GM18520 (cell line): ENCODE results near the gene MIF.
A peak's percentile ranks its signal among the peaks of the same experiment; 100 is the strongest.
"Not testable (repeated sequence)": the region's sequence is repeated elsewhere in the genome, so short reads cannot be mapped to it uniquely, and the experiment has no call there.

ENCODE experiments used
- ATAC-seq: cut with Tn5 transposase; IDR thresholded peaks from one replicate; pipeline ENCODE4 v1.9.1; 2021; ENCODE audit not compliant: unreplicated experiment

The MIF gene

DNA sequence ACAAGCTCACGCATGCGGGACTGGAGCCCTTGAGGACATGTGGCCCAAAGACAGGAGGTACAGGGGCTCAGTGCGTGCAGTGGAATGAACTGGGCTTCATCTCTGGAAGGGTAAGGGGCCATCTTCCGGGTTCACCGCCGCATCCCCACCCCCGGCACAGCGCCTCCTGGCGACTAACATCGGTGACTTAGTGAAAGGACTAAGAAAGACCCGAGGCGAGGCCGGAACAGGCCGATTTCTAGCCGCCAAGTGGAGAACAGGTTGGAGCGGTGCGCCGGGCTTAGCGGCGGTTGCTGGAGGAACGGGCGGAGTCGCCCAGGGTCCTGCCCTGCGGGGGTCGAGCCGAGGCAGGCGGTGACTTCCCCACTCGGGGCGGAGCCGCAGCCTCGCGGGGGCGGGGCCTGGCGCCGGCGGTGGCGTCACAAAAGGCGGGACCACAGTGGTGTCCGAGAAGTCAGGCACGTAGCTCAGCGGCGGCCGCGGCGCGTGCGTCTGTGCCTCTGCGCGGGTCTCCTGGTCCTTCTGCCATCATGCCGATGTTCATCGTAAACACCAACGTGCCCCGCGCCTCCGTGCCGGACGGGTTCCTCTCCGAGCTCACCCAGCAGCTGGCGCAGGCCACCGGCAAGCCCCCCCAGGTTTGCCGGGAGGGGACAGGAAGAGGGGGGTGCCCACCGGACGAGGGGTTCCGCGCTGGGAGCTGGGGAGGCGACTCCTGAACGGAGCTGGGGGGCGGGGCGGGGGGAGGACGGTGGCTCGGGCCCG, at the start of gene MIF:
Gene MIF (plus strand): TSS at position 439 of the 765 bp plus-strand sequence. CDS start 92 bp downstream, at position 531.
- ATAC-seq, result peak; percentile 89

DNA sequence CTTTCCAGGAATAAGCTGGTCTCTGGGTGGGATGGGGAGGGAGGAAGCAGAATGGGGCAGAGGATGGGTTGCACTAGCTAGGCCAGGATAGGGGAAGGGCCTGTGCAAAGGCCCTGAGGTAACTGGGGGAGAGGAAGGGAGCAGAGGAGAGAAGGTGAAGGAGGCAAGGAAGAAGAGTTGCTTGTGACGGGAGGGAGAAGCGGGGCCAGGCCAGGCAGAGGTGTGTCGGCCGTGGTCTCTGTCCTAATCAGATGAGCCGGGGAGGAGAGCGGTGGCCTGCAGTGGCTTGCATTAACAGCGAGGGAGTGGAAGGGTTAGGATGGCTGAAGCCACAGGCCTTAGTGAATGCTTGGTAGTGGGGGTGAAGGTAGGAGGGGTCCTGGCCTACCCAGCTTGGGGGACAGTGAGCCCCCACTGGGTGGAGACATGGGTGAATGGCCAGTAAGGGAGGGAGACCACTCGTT, 49.4 kb upstream of the MIF start:
- no peak for ATAC-seq

DNA sequence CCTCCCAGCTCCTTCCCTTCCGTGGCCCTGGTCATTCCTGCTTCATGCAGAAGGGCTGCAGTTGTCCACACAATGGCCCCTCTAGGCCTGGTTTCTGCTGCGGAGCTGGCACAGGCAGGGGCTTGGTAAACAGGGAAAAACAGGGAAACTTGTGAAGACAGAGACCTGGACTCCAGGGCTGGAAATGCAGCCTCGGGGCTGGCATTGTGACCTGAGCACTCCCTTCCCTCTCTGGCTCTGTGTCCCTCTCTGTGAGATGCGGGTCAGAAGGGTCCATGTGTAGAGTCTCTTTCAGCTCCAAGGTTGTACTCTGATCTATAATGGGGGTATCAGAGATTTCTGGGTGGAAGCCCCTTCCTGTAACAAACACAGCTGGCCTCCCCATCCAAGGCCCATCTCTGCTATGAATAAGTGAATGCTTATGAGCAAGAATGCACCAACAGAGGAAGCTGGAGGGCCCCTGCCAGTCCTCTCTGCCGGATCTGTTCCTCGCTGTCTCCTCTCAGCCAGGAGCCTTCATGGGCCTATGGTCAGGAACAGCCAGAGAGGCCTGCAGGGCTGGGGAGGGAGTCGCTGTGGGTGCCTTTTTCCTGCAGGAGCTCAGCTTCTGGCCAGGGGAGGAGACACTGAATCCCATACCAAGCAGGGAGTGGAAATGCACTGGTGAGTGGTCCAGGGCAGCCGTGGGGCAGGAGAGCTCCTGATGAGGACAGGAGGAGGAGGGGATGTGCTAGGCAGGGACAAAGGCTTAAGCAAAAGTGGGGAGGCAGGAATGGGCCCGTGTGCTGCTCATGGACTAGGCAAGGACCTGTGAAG, 48.7 kb upstream of the MIF start:
- no peak for ATAC-seq

DNA sequence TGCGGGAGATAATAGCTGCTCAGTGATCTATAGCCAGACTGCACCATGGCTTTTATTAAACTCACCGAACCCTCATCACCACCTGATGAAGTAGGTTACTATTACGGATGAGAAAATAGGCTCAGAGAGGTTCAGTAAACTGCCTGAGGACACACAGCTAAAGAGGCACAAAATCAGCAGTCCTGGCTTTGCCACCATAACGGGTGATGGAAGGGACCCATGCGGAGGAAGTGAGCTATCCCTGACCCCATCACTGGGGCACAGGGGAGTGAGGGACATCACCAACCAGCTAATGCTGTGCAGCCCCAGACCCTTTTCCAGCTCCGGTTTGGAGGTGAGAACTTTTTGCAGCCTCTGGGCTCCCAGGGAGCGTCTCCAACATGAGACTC, 48.1 kb upstream of the MIF start:
- ATAC-seq, result no peak

DNA sequence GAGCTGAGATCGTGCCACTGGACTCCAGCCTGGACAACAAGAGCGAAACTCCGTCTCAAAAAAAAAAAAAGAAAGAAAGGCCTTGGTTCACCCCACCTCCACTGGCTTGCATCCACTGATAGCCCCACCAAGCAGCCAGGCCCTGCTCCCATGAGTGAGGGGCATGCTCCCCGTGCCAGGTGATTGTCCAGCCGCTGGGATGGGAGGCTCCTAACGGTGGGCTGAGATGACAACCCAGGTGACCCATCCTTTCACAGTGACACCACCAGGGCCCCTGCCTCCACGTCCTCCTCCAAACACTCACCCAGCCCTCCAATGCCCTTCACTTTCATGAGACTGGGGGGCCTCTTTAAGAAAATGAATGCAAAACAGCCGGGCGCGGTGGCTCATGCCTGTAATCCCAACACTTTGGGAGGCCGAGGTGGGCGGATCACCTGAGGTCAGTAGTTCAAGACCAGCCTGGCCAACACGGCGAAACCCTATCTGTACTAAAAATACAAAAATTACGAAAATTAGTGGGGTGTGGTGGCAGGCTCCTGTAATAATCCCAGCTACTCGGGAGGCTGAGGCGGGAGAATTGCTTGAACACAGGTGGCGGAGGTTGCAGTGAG, 46.8 kb upstream of the MIF start:
- ATAC-seq, result no peak

DNA sequence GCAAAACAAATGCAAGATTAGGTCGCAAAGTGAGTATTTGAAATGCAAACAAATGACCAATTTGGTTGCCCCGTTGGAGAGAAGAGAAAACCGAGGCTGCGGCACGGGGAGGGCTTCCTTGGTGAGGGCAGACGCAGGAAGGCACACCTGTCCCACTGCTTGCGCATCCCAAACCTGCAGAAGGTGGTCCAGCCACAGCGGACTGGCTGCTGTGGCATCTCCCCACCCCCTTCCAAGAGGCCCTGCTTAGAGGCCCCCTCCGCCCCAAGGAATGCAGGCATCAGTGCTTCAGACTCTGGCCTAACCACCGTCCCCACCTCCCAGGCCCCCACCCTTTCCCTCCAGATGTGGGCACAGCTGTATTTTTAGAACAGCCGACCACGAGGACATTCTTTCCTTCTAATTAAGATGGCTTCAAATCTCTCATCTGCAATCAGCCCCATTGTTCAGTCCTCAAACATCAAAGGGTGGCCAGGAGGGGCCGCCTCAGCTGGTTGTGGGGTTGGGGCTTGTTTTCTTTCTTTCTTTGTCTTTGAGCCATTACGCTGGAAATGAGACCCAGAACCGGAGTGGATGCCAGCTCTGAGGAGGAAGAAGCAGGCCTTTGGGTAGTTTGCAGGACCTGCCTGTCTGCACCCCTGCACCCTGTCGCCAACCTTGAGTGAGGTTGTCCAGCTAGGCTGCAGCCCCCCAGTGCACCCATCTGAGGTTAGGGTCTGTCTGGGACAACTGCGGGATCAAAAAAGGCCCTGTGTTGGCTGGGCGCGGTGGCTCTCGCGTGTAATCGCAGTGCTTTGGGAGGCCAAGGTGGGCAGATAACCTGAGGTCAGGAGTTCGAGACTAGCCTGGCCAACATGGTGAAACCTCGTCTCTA, 46.0 kb upstream of the MIF start:
- no peak for ATAC-seq

DNA sequence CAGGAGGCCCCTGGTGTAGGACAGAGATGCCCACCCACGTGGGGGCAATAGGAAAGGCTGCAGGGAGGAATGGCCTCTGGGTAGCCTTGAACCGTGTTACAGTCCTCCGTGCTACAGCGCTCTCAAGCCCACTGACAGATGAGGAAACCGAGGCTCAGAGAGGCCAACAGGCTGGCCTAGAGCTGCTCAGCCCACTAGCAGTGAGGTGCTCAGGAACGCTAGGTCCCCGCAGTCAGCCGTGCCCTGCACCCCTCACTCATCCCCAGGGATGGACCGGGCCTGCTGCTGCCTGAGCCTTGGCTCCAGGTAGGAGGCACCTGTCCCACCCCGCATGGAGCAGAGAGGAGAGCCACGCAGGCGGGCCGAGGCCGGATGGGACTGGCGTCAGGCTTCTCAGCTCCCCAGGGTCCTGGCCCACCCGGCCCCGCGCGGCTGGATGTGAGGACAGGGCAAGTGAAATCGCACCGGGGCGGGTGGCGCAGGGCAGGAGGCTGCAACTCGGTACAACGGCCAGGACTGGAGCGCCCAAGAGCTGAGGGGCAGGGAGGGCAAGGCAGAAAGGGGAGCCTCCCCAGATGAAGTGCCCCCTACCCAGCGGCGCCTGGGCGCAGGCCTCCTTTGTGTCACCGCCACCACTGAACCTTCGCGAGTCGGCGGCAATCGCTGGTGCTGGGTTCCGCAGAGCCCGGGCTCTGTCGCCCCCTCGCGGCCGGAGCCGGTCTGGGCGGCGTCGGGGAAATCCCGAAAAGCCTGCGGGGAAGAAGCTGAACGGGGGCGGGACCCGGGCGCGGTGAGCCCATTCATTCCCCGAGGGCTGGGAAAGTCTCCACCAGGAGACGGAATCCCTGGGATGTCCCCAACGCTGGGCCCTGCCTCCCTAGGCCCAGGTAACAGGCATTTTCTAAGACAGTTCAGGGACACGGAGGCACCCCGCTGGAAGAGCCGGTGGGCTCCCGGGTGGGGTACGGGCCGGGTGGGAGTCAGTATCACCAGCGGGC, 44.9 kb upstream of the MIF start:
- peak; percentile 40 for ATAC-seq

DNA sequence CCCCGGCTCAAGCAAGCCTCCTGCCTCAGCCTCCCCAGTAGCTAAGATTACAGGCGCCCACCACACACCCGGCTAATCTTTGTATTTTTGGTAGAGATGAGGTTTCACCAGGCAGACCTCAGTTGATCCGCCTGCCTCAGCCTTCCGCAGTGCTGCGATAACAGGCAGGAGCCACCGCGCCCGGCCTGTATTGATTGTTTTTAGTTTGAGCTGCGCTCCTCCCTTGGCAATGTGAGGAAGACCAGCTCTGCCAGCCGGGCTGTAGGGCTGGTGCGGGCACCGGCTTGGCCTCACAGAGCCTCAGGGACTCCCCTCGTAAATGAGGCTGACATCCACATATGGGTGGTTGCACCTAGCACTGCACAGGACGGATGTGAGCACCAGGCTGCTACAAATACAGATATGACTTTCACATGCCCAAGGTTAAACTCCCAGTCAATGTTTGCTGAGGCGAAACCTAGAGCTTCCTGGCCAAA, 44.0 kb upstream of the MIF start:
- no peak for ATAC-seq

DNA sequence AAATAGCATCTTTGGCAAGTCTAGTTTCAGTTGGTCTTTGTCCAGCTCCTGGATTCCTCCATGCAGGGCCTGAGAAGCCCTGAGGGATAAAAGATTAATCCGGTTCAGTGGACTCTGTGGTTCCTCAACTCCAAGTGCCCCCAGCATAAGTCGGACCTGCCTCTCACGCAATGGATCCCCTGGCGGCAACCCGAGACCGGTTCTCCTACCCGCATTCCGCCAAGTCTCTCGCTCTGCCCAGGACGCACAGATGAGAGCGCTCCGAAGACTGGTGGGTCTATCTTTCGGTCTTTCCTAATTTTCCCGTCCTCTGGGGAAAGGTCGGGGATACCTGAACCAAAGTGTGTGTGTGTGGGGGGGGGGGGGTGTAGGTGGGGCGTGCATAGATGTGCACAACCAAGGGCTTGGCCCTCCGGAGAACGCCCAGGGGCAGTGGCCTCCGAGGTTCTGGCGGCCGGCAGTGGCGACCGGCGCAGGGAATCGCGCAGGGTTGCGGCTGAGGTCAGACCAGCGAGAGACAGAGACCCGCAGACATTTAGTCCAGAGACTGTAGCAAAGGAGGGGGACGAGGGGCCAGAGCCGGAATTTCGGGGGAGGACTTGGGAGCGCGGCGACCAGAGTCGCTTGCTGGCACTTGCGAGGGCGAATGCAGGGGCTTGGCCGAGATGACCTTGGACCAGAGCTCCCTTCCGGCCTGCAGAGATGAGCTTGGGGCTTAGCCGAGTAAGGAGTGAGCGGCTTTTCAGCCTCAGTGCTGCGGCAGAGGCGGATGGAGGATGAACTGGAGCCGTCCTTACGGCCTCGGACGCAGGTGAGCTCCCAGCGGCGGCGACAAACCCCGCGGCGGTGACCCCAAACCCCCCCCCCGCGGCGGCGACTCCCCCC, 37.2 kb upstream of the MIF start:
- ATAC-seq, result no peak

DNA sequence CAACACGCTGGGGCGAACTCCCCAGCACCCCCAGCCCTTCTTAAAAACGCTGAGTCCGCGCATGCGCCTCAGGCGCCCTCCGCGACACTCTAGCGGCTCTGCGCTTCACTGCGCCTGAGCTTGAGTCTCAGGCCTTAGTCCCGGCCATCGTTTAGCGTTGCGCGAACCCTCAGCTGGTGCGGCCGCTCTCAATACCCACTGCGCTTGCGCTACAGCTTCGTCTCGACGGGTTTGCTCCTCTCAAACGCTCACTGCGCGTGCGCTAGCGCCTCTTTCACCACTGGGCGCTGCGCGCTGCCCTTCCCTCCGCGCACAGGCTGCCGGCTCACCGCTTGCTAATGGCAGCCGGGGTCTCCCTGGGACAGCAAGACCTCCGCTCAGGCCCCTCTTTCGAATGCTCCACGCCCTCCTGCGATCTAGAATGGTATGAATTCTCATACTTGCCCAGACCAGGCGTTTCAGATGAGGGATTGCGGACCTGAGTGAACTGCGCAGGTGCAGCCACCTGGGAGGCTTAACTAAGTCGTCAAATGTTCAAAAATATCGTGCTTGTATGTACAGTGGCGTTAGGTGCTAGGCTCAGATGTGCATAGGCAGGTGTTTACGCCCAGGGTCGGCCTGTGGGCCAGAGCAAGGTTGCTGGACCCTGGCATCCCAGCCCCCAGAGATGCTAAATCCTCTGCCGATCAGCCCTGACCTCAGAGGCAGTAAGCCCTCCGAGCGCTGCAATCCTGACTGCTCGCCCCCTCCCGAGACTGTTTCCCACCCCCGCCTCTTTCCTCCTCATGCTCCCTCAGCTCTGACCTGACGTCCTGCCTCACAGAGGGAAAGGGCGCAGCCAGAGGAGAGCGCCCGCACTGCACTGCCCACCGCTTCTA, 36.3 kb upstream of the MIF start, which contains the start of gene SLC2A11:
Gene SLC2A11 (plus strand): TSS at position 270 of the 878 bp plus-strand sequence. CDS start 125 bp downstream, at position 395.
- peak; percentile 98 for ATAC-seq

DNA sequence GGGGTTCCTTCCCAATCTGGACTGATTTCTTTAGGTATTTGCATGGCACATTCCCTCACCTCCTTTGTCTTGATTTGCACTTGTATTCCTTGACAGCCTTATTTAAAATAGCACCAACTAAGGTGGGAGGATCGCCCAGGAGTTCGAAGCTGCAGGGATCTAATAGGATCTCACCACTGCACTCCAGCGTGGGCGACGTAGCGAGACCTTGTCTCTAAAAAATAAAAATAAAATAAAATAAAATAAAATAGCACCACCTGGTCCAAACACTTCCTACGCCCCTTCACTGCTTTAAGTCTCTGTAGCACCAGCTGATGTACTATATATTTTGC, 35.7 kb upstream of the MIF start:
- no peak for ATAC-seq

DNA sequence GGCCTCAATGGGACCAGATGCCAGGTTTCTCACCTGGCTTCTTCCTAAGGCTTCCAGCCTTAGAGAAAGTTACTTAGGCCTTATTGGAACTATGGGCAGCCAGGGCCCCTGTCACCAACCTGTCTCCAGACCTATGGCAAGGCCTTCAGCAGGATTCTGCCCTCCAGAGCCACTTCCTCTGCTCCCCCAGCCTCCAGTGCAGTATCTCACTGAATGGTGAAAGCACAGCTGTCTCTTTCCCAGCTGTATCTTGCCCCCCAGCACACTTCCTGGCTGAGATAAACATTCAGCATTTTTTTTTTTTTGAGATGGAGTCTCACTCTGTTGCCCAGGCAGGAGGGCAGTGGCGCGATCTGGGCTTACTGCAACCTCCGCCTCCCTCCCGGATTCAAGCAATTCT, 35.0 kb upstream of the MIF start:
- ATAC-seq, result no peak

DNA sequence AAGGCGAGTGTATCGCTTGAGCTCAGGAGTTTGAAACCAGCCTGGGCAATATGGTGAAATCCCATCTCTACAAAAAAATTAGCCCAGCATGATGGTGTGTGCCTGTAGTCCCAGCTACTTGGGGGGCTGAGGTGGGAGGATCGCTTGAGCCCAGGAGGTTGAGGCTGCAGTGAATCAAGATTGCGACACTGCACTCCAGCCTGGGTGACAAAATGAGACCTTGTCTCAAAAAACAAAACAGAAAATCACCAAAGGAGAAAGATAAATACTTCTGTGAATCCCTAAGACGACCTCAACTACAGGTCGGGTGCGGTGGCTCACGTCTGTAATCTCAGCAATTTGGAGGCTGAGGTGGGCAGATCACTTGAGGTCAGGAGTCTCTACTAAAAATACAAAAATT, 34.0 kb upstream of the MIF start:
- ATAC-seq, result not testable (repeated sequence)

DNA sequence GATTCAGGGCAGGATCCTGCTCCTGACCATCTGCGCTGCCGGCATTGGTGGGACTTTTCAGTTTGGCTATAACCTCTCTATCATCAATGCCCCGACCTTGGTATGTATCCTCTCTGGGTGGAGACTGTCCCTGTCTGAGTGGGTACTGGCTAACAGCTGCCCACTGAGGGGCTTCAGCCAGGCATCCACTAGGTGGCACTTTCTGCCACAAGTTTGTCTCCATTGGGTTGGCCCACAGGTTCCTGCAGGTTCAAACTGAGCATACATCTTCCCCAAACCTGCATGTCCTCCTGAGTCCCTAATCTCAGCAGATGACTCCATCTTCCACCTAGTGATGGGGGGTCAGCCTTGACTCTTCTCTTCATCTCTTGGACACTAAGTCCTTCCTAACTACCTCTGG, 32.1 kb upstream of the MIF start:
- no peak for ATAC-seq

DNA sequence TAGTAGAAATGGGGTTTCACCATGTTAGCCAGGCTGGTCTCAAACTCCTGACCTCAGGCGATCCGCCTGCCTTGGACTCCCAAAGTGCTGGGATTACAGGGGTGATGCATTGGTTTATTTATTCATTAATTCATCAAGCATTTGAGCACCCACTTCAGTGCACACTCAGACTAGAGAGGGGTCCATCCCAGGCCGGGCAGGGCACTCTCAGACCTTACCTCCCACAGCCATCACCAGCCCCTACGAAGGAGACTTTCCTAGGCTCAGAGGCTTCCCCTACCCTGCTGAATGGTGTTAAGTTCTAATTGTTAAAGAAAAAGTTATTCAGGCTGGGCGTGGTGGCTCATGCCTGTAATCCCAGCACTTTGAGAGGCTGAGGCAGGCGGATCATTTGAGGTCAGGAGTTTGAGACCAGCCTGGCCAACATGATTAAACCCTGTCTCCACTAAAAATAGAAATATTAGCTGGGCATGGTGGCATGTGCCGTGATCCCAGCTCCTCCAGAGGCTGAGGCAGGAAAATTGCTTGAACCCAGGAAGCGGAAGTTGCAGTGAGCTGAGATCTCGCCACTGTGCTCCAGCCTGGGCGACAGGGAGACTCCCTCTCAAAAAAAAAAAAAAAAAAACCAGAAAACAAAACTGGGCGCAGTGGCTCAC, 29.6 kb upstream of the MIF start:
- ATAC-seq, result not testable (repeated sequence)

DNA sequence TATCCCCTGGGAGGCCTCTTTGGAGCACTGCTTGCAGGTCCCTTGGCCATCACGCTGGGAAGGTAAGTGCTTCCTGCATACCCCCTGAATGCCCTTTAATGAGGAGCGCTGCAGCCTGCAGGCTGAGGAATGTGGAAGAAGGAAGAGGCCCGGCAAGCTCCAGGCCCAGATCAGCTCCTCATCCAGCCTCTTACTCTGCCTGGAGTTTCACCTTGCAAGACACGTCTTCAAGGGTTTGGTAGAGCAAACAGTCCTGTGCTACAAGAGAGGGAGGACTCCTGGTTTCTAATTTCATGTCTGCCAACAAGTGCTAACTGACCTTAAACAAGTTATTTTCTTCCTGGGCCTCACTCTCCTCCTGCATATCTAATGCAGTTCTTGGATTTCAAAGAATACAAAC, 25.6 kb upstream of the MIF start:
- no peak for ATAC-seq

DNA sequence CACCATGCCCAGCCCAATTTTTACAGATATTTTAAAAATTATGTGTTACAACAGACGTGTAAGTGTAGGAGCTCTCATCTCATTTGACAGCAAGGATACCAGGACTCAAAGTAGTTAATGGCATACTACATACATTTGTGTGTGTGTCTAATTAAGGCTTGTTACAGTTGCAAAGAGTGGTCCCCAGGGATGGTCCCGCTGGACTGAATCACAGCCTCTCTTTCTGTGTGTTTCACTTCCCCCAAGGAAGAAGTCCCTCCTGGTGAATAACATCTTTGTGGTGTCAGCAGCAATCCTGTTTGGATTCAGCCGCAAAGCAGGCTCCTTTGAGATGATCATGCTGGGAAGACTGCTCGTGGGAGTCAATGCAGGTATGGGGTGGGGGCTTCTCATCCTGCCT, 19.3 kb upstream of the MIF start:
- no peak for ATAC-seq
